ENCODE data around the gene DNAH17.

- no peak for TF ChIP-seq ZNF740 (CRISPR knock-in tag; IDR thresholded peaks at IDR 0.05)
- no peak for TF ChIP-seq ZNF260 (CRISPR knock-in tag; IDR thresholded peaks at IDR 0.05; ENCODE audit: borderline replicate concordance, low read depth)
- TF ChIP-seq EP300 (IDR thresholded peaks at IDR 0.05; ENCODE audit: low read depth in 2 of 2, low read length in 2 of 2) = no peak
- TF ChIP-seq EP300 (CRISPR knock-in tag; IDR thresholded peaks at IDR 0.05; ENCODE audit: borderline replicate concordance) = no peak
- no peak for TF ChIP-seq EZH2 (conservative IDR thresholded peaks at IDR 0.05; ENCODE audit: low read depth, low read length)
- TF ChIP-seq CTCF (CRISPR knock-in tag; IDR thresholded peaks at IDR 0.05) = no peak
- TF ChIP-seq POLR2AphosphoS5 (IDR thresholded peaks at IDR 0.05; ENCODE audit: low read depth, low read length) = no peak
- no peak for TF ChIP-seq SMC3 (IDR thresholded peaks at IDR 0.05; ENCODE audit: low read length)
- TF ChIP-seq RBM22 (optimal IDR thresholded peaks at IDR 0.05; ENCODE audit: low read length) = no peak
- TF ChIP-seq GATAD1 (CRISPR knock-in tag; IDR thresholded peaks at IDR 0.05) = no peak
Measured at GRCh38 chr17:78475211-78475610, 102.0 kb downstream of the DNAH17 start.

All from HepG2 (cell line).